Measurements from ENCODE around the gene DNAH2. TPM values are rescaled to one million over a fixed set of nuclear protein-coding genes. Genes with fewer than 3 reads are reported as not detected.

Gene DNAH2
- total RNA-seq, 4 donors from 2014 or later: 0.19 to 0.95 (median 0.65) TPM

DNA sequence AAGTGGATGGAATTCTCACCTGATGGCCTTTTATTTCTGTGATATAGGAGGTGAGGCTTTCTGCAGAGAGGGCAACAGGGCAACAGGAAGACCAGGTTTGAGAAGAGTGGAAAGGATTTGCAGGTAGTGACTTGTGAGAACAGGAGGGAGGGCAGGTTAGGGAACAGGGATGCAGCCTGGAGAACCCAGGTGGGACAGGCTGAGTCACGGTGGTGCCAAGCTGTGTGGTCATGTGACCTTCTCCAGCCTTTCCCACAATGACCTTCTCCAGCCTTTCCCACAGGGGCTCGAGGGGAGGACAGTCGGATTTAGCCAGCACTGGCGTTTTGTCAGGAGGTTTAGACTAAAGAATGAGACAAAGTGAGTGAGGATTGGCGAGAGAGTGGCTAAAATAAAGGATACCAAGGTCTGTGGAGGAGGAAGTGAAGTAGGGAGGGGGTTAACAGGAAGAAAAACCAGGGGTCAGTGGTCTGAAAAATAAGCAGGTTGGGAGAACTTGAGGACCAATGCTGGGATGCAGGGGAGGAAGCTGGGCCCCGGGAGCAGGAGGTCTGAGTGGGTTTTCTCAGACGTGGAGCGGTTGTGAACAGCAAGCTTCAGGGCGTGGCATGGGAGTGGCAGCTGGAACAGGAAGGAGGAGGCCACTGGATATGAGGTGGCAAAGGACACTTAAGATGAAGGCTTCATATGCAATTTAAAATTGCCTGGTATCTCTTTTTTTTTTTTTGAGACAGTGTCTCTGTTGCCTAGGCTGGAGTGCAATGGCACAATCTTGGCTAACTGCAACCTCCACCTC, 37.7 kb downstream of the DNAH2 start:
- no peak for ATAC-seq (ENCODE audit: low FRiP score)
- TF ChIP-seq, protein P1, sequence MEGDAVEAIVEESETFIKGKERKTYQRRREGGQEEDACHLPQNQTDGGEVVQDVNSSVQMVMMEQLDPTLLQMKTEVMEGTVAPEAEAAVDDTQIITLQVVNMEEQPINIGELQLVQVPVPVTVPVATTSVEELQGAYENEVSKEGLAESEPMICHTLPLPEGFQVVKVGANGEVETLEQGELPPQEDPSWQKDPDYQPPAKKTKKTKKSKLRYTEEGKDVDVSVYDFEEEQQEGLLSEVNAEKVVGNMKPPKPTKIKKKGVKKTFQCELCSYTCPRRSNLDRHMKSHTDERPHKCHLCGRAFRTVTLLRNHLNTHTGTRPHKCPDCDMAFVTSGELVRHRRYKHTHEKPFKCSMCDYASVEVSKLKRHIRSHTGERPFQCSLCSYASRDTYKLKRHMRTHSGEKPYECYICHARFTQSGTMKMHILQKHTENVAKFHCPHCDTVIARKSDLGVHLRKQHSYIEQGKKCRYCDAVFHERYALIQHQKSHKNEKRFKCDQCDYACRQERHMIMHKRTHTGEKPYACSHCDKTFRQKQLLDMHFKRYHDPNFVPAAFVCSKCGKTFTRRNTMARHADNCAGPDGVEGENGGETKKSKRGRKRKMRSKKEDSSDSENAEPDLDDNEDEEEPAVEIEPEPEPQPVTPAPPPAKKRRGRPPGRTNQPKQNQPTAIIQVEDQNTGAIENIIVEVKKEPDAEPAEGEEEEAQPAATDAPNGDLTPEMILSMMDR (IDR thresholded peaks at IDR 0.05): no peak
- no peak for DNase-seq (ENCODE audit: low spot score)

DNA sequence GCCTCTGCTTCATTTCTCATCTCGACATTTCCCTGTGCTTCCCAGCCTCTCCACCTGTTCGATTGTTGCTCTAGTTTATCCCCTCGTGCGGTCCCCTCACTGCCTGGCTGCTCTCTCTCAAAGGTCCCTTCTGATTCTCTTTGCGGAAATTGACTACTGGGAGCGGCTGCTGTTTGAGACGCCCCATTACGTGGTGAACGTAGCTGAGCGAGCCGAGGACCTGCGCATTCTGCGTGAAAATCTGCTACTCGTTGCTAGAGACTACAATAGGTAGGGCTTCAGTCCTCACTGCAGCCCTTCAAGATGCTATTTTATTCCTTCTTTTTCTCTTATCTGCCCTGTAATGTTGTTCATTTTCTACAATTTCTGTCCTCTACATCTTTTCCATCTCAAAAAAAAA, 39.4 kb downstream of the DNAH2 start:
- TF ChIP-seq, protein P1 (IDR thresholded peaks at IDR 0.05): no peak
- DNase-seq (ENCODE audit: low spot score) (no peak), ATAC-seq (ENCODE audit: low FRiP score) (no peak)

DNA sequence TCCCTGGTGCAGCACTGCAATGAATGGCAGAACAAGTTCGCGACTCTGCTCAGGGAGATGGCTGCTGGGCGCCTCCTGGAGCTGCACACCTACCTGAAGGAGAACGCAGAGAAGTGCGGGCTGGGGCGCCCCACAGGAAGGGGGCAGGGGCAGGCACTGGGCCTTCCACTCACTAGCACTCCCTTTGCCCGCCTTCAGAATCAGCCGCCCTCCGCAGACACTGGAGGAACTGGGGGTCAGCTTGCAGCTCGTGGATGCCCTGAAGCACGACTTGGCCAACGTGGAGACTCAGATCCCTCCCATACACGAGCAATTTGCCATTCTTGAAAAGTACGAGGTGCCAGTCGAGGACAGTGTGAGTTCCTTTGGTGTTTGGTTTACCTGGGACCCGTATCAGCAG, 46.4 kb downstream of the DNAH2 start:
- no peak for DNase-seq (ENCODE audit: low spot score)
- TF ChIP-seq, protein P1 (IDR thresholded peaks at IDR 0.05): no peak
- ATAC-seq (ENCODE audit: low FRiP score): no peak

DNA sequence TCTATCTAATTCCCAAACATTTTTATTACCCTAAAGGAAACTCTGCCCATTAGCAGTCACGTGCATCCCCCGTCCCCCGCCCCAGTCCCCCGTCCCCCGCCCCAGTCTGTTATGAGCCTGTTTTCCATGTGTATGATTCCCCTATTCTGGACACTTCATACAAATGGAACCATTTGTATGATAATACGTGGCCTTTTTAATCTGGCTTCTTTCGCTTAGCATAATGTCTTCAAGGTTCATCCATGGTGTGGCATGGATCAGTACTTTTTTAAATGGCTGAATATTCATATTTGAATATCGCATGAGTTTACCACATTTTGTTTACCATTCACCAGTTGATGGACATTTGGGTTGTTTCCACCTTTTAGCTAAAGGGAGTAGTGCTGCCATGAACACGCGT, 49.5 kb downstream of the DNAH2 start:
- DNase-seq (ENCODE audit: low spot score): no peak
- TF ChIP-seq, protein P1 (IDR thresholded peaks at IDR 0.05): no peak
- ATAC-seq (ENCODE audit: low FRiP score): no peak

DNA sequence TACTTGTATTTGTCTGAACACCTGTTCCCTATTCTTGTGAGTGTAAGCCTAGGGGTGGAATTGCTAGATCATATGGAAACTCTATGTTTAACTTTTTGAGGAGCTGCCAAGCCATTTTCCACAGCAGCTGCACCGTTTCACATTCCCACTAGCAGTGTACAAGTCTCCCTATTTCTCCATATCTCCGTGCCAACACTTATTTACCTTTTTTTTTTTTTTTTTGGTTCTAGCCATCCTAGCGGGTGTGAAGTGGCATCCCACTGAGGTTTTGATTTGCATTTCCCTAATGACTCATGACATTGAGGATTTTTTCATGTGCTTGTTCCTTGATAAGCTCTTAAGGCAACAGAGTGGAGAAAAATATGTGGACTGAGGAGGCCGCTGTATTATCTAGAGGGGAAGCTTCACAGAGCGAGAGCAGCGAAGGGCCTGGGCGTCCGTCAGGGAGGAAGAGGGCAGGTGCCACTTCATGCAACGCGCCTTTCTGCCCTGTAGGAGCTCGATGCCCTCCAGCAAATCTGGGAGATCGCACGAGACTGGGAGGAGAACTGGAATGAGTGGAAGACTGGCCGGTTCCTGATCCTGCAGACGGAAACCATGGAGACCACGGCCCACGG, 50.0 kb downstream of the DNAH2 start:
- ATAC-seq (ENCODE audit: low FRiP score): no peak
- DNase-seq (ENCODE audit: low spot score): no peak
- TF ChIP-seq, protein P1 (IDR thresholded peaks at IDR 0.05): no peak

DNA sequence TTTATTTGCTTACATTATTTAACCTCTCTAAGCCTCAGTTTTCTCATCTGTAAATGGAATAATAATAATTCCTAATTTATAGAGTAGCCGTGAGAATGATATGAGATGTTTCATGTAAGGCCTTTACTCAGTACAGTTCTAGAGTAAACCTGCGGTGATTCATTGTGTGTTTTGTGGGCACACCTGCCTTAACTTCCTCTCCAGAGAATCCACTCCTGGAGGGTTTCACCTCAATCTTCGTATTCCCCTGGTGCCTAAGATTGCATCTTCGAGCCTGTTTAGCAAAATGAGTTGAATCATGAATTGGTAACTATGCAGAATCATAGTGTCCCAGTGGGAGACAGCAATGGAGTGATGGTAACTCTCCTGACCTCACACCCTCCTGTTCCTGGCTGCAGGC, 52.3 kb downstream of the DNAH2 start:
- DNase-seq (ENCODE audit: low spot score): no peak
- ATAC-seq (ENCODE audit: low FRiP score): no peak
- TF ChIP-seq, protein P1 (IDR thresholded peaks at IDR 0.05): no peak

DNA sequence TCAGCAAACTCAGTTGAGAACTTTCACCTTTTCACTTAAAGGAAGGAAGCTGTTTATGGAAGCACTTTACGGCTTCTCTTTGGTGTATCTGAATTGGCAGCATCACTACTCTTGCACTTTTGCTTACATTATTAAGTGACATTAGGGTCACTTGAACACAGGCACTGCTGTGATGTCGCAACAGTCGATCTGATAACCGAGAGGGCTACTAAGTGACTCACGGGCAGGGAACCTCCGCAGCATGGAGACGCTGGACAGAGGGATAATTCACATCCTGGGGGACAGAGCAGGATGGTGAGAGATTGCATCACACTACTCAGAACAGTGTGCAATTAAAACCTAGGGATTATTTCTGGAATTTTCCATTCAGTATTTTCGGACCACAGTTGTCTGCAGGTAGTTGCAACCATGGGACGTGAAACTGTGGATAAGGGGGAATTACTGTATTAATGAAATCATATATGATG, 56.5 kb downstream of the DNAH2 start:
- DNase-seq (ENCODE audit: low spot score): no peak
- ATAC-seq (ENCODE audit: low FRiP score): no peak
- TF ChIP-seq, protein P1 (IDR thresholded peaks at IDR 0.05): no peak
